CD4-positive, alpha-beta T cell treated with Interleukin-21 for 1 hour (primary cell): Measurements from ENCODE around the gene PSAPL1.
"Not testable (repeated sequence)": the region's sequence is repeated elsewhere in the genome, so short reads cannot be mapped to it uniquely, and the experiment has no call there.

Experiments
- DNase-seq: peaks from one replicate; pipeline ENCODE4 v3.0.0-alpha.2; 2020

The PSAPL1 gene

GRCh38 chr4:7457201-7458065 is 22.7 kb upstream of the PSAPL1 start:
- no peak for DNase-seq

DNA sequence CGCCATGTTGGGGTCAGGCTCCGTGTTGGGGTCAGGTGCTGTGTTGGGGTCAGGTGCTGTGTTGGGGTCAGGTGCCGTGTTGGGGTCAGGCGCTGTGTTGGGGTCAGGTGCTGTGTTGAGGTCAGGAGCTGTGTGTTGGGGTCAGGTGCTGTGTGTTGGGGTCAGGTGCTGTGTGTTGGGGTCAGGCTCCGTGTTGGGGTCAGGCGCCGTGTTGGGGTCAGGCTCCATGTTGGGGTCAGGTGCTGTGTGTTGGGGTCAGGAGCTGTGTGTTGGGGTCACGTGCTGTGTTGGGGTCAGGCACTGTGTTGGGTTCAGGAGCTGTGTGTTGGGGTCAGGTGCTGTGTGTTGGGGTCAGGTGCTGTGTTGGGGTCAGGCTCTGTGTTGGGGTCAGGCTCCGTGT is 18.1 kb upstream of the PSAPL1 start:
- DNase-seq, result not testable (repeated sequence)

GRCh38 chr4:7451800-7452199 is 17.1 kb upstream of the PSAPL1 start:
- DNase-seq, result no peak

GRCh38 chr4:7451434-7451789 is 16.7 kb upstream of the PSAPL1 start:
- DNase-seq, result no peak

- DNase-seq, result no peak
Observed at GRCh38 chr4:7450775-7451433, 16.2 kb upstream of the PSAPL1 start.

DNA sequence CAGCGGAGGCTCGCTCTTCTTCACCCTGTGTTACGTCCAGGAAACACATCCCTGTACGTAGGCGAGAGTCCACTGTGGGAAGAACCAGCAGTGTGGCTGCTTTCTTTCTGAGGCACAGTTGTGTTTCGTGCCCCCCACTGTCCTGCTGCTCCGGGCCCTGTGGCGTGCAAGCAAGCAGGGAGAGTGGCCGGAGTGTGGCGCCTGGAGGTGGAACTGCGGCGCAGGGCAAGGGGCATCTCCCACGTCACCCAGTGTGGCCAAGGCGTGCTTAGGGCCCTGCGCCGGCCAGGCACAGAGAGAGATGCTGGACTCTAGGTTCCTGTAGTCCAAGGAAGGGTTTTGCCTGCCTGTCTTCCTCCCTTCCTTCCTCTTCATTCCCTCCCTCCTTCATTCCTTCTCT is 13.3 kb upstream of the PSAPL1 start:
- no peak for DNase-seq

DNA sequence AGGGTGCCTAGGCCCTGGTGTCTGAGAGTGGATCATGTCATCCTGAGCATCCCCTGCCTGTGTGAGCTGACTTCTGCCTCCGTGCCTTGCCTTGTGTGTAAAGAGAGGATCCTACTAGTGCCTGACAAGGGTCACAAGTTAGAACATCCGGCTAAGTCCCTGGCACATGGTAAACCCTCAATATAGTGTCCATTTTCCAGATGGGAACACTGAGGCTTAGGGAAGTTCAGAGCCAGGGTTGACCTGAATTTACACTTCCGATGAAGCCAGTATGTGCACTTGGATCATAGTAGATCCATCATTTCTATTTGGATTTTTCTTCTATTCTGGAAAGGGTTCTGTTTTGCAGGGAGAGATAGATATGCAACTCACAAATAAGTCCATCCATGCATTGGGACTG is 12.5 kb upstream of the PSAPL1 start:
- DNase-seq, result no peak

DNA sequence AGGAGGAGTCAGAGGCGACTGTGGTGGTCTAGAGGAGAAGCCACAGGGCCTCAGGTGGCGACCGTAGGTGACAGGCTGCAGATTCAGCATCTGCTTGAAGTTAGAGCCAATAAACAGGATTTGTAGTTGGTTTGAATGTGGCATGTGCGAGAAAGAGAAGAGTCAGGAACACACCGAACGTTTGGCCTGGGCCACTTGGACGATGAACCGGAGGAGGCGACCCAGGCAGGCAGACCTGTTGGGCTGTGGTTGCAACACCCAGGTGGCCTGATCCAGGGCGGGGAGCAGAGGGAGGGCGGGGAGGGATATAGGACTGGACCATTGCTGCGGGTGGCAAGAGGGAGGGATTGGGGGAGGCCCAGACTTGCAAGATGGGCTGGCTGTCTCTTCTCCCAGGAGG is 10.0 kb upstream of the PSAPL1 start:
- no peak for DNase-seq

DNA sequence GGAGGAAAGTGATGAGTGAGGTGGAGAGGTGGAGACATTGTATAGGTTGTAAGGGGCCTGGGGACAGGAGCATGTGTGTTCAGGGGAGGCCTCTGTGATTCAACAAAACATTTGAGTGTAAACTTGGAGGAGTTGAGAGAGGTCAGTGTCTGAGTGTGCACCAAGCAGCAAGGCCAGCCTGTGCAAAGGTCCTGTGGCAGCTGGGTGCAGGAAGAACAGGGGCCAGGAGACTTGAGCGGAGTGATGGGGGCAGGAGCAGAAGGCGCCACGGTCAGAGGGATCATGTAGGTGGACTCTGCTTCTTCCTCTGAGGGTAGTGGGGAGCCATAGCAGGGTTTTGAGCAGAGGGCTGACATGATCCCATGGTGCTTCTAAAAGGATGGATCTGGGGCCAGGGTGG is 9.6 kb upstream of the PSAPL1 start:
- DNase-seq, result no peak

- DNase-seq, result no peak
Observed at GRCh38 chr4:7442574-7443162, 7.9 kb upstream of the PSAPL1 start.

GRCh38 chr4:7441201-7441600 is 6.5 kb upstream of the PSAPL1 start:
- no peak for DNase-seq

- DNase-seq, result no peak
Observed at GRCh38 chr4:7439699-7440098, 5.0 kb upstream of the PSAPL1 start.

- DNase-seq, result no peak
Observed at GRCh38 chr4:7436256-7436655, 1.5 kb upstream of the PSAPL1 start.

DNA sequence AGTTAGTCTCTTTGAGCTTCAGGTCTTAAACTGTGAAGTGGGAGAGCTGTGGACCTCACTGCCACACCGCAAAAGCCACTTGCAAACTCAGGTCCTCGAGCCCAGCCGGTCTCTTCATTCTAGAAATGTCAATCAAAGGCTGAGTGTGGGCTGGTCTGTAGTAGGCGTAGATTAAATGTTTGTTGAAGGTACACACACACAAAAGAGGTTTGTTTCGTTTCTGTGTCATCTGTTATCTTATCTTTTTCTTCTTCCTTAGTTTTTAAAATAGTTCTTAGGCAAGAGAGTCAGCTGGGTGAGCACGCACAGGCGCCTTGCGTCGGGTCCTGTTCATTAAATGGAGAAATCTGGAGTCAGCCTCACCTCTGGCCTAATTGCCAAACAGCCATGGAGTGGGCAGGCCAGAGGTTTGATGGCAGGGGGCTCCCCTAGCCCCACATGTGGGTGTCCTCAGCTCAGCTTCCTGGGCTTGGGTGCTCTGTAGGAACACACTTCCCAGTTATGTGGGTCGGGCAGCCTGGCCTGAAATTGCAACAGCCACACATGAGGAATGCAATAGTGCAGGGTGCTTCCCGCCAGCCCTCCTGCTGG is 836 bp upstream of the PSAPL1 start:
- no peak for DNase-seq

GRCh38 chr4:7434141-7434765 is 477 bp downstream of the PSAPL1 start:
- no peak for DNase-seq

GRCh38 chr4:7433376-7434140 is 1.2 kb downstream of the PSAPL1 start:
- no peak for DNase-seq

GRCh38 chr4:7432531-7433375 is 2.0 kb downstream of the PSAPL1 start:
- no peak for DNase-seq

- no peak for DNase-seq
Observed at GRCh38 chr4:7431696-7432530, 2.8 kb downstream of the PSAPL1 start.

- no peak for DNase-seq
Observed at GRCh38 chr4:7430965-7431695, 3.6 kb downstream of the PSAPL1 start.
